Breast epithelium (tissue), 4 donors: ENCODE measurements around the gene PSMG1. TPM values are rescaled to one million over a fixed set of nuclear protein-coding genes. Genes with fewer than 3 reads are reported as not detected.

Experiments
- DNase-seq, 2 donors: peaks; one replicate each; pipeline ENCODE4 v3.0.0-alpha.2; 2019; ENCODE audit warnings: low spot score in 2 of 2
- H3K27ac ChIP-seq, 2 donors: fragments of 200-600 bp; sonication (generic) in 1 of 2; one replicate each; pipeline ENCODE4 v1.5.1; 2016 to 2019; ENCODE audit warnings: mild to moderate bottlenecking in 1 of 2
- H3K27me3 ChIP-seq, 2 donors: fragments of 200-600 bp; sonication (generic) in 1 of 2; one replicate each; pipeline versions ENCODE4 v1.5.1 to v1.6.0; 2017 to 2019; ENCODE audit warnings: control low read depth in 1 of 2, mild to moderate bottlenecking in 1 of 2
- H3K36me3 ChIP-seq: fragments of 200-600 bp; one replicate; pipeline ENCODE4 v1.5.1; 2019
- H3K4me1 ChIP-seq, 2 donors: fragments of 200-600 bp; sonication (generic); one replicate each; pipeline ENCODE4 v1.5.1; 2016 to 2019; ENCODE audit warnings: control low read depth in 1 of 2
- H3K4me3 ChIP-seq, 3 donors: fragments of 200-600 bp; sonication (generic); 1 replicate in 2 of 3; 2 replicates in 1 of 3; pipeline ENCODE4 v1.5.1; 2016 to 2019; ENCODE audit warnings: mild to moderate bottlenecking in 3 of 3, moderate library complexity in 2 of 3
- H3K9me3 ChIP-seq, 2 donors: fragments of 200-600 bp; sonication (generic) in 1 of 2; one replicate each; pipeline ENCODE4 v1.5.1; 2016 to 2019; ENCODE audit warnings: control low read depth in 1 of 2
- POLR2A ChIP-seq: fragments of 450-650 bp; IDR thresholded peaks from one replicate; pipeline ENCODE4 v1.6.1; 2016; ENCODE audit warnings: antibody characterized with exemption, mild to moderate bottlenecking, moderate library complexity
- POLR2AphosphoS5 ChIP-seq, 3 donors: sonication (generic); formaldehyde crosslinking; IDR thresholded peaks; one replicate each; pipeline ENCODE4 v1.6.1; 2017; ENCODE audit warnings: antibody characterized with exemption in 3 of 3
- intact Hi-C: fragments of 100-400 bp; cut with DNase I; formaldehyde crosslinking; loops from one replicate; pipeline ENCODE4 v1.15.1; 2023; ENCODE audit warnings: low total_unique reads
- total RNA-seq, 3 donors: library from RNA; depleted of rRNA; stranded (reverse); fragments of >200 nt; gene quantifications; one replicate each; pipeline ENCODE4 v1.1.0, GENCODE V29; 2016
- TF ChIP-seq, protein P1 (sequence below), 3 donors: fragments of 450-650 bp; IDR thresholded peaks; one replicate each; pipeline ENCODE4 v1.5.1; 2016 to 2017; ENCODE audit warnings: antibody characterized with exemption in 3 of 3, mild to moderate bottlenecking in 3 of 3, moderate library complexity in 3 of 3

PSMG1 gene
- total RNA-seq, 3 donors from 2014 or later, result 19.7 to 25.9 (median 24.7) TPM

DNA sequence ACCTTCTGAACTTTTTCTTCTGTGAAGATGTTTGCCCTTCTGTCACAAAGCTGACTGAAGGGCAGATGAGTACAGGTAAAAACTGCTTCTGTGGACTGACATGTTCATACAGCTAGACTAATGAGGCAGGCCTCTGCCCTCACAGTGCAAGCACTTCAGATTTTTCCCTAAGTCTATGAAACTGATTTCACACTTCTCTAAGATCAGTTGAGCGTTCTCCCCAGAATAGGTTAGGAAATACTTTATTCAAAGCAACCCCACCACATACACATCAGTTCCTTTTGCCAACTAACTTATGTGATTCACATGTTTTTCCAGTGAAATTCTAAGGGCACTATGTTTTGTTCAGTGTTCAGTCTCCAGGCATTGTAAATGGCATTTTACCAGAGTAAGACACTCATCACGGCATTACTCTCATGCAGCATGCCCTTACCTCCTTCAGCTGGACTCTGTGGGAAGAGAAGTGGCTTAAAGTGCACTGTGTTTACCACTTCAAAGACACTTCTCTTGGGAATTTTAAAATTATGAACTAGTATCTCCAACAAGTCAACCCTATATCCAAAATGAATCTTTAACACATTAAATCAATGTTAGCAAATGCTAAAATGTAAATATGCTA is 5.4 kb upstream of the PSMG1 start:
- H3K4me1 ChIP-seq, result no peaks in the 10 kb centered on the region
- TF ChIP-seq POLR2A (no peak), POLR2AphosphoS5 (IDR thresholded peaks at IDR 0.05) (no peak)
- TF ChIP-seq, protein P1, sequence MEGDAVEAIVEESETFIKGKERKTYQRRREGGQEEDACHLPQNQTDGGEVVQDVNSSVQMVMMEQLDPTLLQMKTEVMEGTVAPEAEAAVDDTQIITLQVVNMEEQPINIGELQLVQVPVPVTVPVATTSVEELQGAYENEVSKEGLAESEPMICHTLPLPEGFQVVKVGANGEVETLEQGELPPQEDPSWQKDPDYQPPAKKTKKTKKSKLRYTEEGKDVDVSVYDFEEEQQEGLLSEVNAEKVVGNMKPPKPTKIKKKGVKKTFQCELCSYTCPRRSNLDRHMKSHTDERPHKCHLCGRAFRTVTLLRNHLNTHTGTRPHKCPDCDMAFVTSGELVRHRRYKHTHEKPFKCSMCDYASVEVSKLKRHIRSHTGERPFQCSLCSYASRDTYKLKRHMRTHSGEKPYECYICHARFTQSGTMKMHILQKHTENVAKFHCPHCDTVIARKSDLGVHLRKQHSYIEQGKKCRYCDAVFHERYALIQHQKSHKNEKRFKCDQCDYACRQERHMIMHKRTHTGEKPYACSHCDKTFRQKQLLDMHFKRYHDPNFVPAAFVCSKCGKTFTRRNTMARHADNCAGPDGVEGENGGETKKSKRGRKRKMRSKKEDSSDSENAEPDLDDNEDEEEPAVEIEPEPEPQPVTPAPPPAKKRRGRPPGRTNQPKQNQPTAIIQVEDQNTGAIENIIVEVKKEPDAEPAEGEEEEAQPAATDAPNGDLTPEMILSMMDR (IDR thresholded peaks at IDR 0.05), result no peak
- H3K9me3 ChIP-seq, result no peaks in the 10 kb centered on the region
- no peaks in the 10 kb centered on the region for H3K36me3 ChIP-seq
- intact Hi-C loops, result no loop called here
- H3K27ac ChIP-seq, result no peak overlapping the region
- DNase-seq, result no peak
- no peaks in the 10 kb centered on the region for H3K27me3 ChIP-seq
- H3K4me3 ChIP-seq, result no peak overlapping the region

DNA sequence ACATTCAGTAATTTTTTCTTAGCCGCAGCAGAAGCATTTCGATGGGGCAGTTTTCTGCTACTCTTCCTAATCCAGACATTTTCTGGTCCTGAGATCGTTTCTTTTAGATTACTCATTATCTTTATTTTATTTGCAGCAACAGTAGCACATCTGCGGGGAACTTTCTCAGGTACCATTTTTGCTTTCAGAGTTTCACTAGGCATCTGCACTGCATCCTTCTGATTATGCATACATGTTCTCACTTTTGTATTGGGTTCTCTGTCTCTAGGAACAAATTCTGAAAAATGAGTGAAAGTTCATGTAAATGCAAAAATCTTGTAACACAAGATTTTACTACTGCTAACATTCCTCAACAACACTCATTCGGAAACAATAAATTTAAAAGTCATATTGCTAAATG is 3.9 kb upstream of the PSMG1 start:
- no peak overlapping the region for H3K4me3 ChIP-seq
- peaks cover 0 to 2% of the 10 kb centered on the region in 2 donors for H3K4me1 ChIP-seq
- intact Hi-C loops, result no loop called here
- no peak for TF ChIP-seq POLR2AphosphoS5 (IDR thresholded peaks at IDR 0.05)
- TF ChIP-seq, protein P1 (IDR thresholded peaks at IDR 0.05), result no peak
- no peak for TF ChIP-seq POLR2A
- no peaks in the 10 kb centered on the region for H3K27me3 ChIP-seq
- H3K36me3 ChIP-seq, result no peaks in the 10 kb centered on the region
- H3K9me3 ChIP-seq, result no peaks in the 10 kb centered on the region
- DNase-seq, result no peak
- H3K27ac ChIP-seq, result no peak overlapping the region

DNA sequence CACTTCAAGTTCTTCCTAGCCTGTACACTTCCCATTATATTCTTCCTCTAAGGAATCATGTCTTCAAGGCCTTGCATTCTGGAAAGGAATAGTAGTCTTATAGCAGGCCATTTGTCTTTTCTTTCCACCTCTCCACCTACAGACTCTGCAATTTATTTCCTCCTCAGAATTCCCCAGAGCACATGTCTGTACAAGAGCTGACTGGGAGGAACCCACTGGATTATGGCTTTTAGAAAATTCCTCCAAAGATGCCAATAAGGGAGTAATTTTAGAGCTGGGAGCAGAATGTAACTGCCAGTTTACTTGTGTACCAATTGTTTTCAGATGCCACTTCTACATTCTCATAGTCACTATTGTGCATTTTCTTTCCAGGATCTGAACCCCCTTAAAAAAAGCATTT is 3.4 kb upstream of the PSMG1 start:
- Histone ChIP-seq H3K27me3 (no peaks in the 10 kb centered on the region), H3K9me3 (no peaks in the 10 kb centered on the region), H3K36me3 (no peaks in the 10 kb centered on the region), H3K4me3 (no peak overlapping the region), H3K4me1 (peaks cover 0 to 5% of the 10 kb centered on the region in 2 donors), H3K27ac (peak overlapping the region in 1 of 2 donors; percentile 2)
- intact Hi-C loops, result no loop called here
- DNase-seq, result no peak
- TF ChIP-seq POLR2AphosphoS5 (IDR thresholded peaks at IDR 0.05) (no peak), POLR2A (no peak)
- TF ChIP-seq, protein P1 (IDR thresholded peaks at IDR 0.05), result no peak

DNA sequence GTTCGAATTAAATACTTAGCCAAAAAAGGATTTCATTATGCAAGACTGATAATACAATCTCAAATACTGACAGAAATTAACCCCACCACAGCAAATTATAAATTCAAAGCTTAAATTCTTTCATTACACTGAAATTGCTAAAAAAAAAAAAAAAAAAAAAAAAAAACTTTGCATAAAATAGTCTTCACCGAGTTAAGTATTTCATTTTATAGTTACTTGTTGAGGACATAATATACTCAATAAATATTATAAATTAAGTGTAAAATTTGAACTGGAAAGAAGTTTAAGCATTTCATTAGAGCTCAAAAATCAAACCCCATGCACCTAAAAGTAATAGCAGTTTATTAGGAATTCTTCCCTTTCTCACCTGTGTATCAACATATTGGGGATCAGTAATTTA is 1.9 kb upstream of the PSMG1 start:
- H3K4me3 ChIP-seq, result no peak overlapping the region
- H3K9me3 ChIP-seq, result no peaks in the 10 kb centered on the region
- H3K27ac ChIP-seq, result no peak overlapping the region
- H3K27me3 ChIP-seq, result no peaks in the 10 kb centered on the region
- TF ChIP-seq, protein P1 (IDR thresholded peaks at IDR 0.05), result no peak
- TF ChIP-seq POLR2AphosphoS5 (IDR thresholded peaks at IDR 0.05), result no peak
- no peak for TF ChIP-seq POLR2A
- no peak for DNase-seq
- intact Hi-C loops, result no loop called here
- peaks cover 0 to 5% of the 10 kb centered on the region in 2 donors for H3K4me1 ChIP-seq
- no peaks in the 10 kb centered on the region for H3K36me3 ChIP-seq

DNA sequence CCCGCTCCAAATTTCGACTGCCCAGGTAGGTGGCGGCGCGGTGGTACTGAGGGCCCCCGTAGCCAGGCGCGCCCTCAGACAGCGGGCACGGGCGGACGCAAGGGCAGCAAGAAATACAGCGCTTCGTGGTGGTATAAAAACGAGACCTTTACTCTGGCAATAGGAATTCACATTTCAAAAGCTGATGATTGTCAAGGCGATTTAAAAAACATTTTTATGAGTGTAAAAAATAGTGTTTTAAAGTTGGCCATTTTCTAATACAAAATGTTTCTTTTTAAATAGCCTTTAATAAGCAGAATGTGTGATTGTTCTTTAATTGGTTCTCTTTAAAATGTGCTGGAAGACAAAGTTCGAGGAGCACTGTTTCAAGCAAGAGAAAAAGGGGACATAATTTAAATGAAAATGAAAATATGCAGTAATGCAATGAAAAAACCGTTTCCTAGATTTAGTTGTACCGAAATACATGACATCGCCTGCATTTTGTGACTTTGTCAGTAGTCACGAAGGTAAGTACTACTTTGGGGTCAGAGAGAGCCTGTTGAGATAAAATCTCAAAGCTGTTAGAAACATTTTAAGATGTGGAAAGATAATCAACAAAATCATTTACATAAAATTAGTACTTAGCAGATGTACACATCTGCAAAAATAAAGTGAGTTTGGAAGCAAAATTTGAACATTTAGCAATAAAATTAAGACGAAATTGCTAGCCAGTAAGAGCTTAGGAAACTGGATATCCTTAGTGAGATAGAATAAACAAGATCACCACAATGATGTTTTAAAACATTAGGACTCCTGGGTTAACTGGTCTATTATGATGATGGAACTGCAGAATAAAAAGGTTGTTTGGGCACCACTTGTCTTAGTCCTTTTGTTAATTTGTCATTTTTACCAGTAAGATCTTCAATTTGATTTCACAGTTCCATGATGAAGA is 1.1 kb upstream of the PSMG1 start:
- intact Hi-C loops, result no loop called here
- Histone ChIP-seq H3K9me3 (no peaks in the 10 kb centered on the region), H3K4me3 (peak overlapping the region; percentile 72 to 88 (median 76)), H3K27me3 (no peaks in the 10 kb centered on the region), H3K4me1 (peaks cover 0 to 5% of the 10 kb centered on the region in 2 donors), H3K36me3 (no peaks in the 10 kb centered on the region), H3K27ac (peak overlapping the region; percentile 94 to 96)
- DNase-seq, result no peak
- TF ChIP-seq POLR2A (no peak), POLR2AphosphoS5 (IDR thresholded peaks at IDR 0.05) (no peak)
- TF ChIP-seq, protein P1 (IDR thresholded peaks at IDR 0.05), result no peak
